ENCODE data around the gene FILIP1L.

DNA sequence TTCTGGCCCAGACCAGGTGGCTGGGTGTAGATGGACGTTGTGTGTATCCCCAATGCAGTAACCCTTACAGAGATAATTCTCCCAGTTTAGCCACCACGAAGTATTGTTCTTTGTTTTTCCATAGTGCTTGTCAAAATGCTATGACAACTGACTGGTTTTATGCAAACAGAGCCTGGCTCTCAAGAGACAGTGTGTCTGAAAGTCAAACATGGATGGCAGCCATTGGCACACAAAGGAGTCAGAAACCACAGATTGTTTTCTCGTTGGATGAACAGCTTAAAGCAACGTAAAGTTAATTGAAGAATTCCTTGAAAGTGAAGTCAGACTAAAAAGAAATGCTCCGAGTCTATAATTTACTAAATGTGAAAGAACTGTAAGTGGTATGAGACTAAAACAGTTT, 91.2 kb downstream of the FILIP1L start:
- TF ChIP-seq, protein P1, sequence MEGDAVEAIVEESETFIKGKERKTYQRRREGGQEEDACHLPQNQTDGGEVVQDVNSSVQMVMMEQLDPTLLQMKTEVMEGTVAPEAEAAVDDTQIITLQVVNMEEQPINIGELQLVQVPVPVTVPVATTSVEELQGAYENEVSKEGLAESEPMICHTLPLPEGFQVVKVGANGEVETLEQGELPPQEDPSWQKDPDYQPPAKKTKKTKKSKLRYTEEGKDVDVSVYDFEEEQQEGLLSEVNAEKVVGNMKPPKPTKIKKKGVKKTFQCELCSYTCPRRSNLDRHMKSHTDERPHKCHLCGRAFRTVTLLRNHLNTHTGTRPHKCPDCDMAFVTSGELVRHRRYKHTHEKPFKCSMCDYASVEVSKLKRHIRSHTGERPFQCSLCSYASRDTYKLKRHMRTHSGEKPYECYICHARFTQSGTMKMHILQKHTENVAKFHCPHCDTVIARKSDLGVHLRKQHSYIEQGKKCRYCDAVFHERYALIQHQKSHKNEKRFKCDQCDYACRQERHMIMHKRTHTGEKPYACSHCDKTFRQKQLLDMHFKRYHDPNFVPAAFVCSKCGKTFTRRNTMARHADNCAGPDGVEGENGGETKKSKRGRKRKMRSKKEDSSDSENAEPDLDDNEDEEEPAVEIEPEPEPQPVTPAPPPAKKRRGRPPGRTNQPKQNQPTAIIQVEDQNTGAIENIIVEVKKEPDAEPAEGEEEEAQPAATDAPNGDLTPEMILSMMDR (IDR thresholded peaks at IDR 0.05) = no peak
- no peak for TF ChIP-seq EP300 (IDR thresholded peaks at IDR 0.05)
- no peak for TF ChIP-seq POLR2A (IDR thresholded peaks at IDR 0.05)
